GM18873 (cell line): Measurements from ENCODE around the gene SLC25A47.
A peak's percentile ranks its signal among the peaks of the same experiment; 100 is the strongest.
"Not testable (repeated sequence)": the region's sequence is repeated elsewhere in the genome, so short reads cannot be mapped to it uniquely, and the experiment has no call there.

Source experiments
- ATAC-seq: cut with Tn5 transposase; IDR thresholded peaks from one replicate; pipeline ENCODE4 v1.9.1; 2021; ENCODE audit warnings: mild to moderate bottlenecking, moderate library complexity, moderate number of reproducible peaks; ENCODE audit not compliant: unreplicated experiment, low FRiP score

SLC25A47 gene

GRCh38 chr14:100304825-100305323 lies 18.3 kb upstream of the SLC25A47 start:
- no peak for ATAC-seq

DNA sequence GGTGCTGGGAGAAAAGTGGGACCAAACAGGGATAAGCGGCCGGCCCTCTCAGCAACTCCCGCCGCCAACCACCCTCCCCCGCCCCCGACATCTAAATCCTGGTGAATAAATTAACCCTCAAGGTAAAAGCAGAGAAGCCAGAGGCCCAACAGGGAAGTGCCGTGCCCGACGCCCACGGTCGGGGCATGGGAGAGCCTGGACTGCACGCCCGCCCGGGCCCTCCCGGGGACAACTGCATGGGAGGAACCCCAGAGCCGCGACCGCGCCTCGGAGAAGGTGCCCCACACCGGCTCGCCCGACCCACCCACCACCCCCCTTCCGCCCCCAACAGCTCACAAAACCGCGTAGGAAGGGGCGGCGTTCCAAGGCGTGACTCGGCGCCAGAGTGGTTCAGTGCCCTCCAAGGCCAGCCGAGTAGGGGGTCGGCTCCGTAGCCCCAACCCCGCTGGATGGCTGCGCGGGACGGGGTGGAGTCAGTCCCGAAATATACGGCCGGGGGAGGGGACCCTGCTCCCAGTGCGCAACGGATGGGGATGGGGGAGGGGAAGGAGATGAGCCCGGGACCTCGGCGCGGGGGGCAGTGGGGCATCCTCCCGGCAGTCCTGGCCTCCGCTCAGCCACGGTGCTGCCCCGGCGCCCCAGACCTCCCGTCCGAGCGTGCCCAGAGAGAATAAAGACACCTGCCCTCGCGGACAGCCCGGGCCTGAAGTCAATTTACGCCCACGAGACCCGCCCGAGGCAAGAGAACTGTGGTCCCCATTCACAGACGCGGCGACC lies 17.6 kb upstream of the SLC25A47 start:
- no peak for ATAC-seq

- peak; percentile 74 for ATAC-seq
These were observed 16.8 kb upstream of the SLC25A47 start, which contains the start of gene SLC25A29 for GRCh38 chr14:100306101-100306997. Gene SLC25A29 (minus strand): TSS chr14:100306444. CDS start chr14:100306232, 212 bp downstream.

GRCh38 chr14:100306998-100307765 lies 16.0 kb upstream of the SLC25A47 start:
- no peak for ATAC-seq

- no peak for ATAC-seq
These were observed 15.2 kb upstream of the SLC25A47 start for GRCh38 chr14:100307766-100308426.

DNA sequence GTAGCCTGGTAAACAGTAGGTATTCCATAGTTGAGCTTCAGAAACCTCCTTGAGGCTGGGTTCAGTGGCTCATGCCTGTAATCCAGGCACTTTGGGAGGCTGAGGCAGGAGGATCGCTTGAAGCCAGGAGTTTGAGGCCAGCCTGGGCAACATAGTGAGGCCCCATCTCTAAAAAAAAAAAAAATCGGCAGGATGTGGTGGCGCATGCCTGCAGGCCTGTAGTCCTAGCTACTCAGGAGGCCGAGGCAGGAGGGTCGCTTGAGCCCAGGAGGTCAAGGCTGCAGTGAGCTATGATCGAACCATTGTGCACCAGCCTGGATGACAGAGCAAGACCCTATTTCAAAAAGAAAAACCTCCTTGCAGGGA lies 14.7 kb upstream of the SLC25A47 start:
- ATAC-seq: not testable (repeated sequence)

DNA sequence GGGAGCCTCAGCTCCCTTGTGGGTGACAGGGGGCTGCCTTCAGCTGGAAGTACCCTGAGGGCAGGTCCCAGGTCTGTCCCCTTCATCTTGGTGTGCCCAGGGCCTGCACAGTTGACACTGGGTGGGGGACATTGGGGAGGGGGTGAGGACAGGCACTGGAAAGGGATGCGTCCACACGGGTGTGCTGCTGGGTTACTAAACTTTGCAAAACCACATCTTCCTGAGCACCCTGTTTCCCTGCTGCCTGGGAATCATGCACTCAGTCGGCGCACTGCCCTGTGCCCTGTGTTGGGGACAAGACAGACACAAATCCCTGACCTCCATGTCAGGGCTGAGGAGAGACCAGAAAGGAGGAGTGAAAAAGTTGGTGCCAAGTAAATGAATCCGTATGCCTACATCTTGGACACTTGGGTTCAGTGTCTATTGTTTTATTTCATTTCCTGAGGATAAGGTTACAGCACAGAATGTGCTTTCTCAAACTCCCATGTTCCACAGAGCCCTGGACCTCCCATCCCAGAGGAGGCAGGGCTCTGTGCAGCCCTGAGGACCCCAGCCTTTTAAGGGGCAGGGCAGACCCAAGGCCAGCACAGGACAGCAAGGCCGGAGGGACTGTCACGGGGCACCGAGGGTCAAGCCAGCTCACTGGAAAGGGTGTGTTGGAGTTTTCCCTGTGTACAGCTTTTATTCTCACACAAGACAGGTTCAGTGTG lies 14.0 kb upstream of the SLC25A47 start:
- no peak for ATAC-seq

- ATAC-seq: not testable (repeated sequence)
These were observed 10.8 kb upstream of the SLC25A47 start for GRCh38 chr14:100312110-100312876.

- no peak for ATAC-seq
These were observed 10.2 kb upstream of the SLC25A47 start for GRCh38 chr14:100312877-100313400.

DNA sequence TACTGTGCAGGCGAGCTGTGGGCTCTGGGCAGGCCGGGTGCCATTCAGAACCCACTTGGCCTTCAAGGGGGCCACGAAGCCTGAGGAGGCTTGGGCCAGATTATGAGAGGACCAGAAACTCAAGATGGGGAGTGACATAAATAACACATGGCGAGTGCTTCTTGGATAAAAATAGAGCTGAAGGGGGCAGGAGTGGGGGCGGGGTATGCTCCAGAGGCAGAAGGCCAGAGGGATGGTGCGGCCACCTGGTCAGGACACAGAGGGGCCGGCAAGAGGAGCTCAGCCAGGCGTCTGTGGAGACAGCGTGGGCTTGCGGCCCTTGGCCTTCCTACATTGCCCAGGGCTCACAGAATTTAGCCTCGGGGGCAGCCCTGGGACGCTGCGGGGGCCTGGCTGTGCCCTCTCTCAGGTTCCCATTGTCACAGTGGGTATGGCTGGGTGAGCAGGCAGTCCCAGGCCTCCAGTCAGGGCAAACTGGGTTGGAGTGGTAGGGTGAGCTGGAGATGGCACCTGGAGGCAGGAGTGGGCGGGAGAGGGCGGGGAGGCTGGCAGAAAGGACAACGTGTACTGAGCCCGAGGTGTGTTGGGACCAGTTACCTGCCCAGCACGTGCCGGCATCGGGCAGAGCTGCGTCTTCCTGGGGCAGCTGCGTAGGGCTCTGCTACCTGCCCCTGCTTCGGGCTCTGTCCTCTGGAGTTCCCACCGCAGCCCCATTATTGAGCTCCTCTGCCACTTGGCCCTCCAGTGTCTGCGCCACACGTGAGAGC lies 9.5 kb upstream of the SLC25A47 start:
- ATAC-seq: no peak

GRCh38 chr14:100314724-100315123 lies 8.4 kb upstream of the SLC25A47 start:
- no peak for ATAC-seq

- ATAC-seq: no peak
These were observed 5.8 kb upstream of the SLC25A47 start for GRCh38 chr14:100317389-100317788.

- ATAC-seq: peak; percentile 51
These were observed 5.0 kb upstream of the SLC25A47 start for GRCh38 chr14:100317912-100318808.

DNA sequence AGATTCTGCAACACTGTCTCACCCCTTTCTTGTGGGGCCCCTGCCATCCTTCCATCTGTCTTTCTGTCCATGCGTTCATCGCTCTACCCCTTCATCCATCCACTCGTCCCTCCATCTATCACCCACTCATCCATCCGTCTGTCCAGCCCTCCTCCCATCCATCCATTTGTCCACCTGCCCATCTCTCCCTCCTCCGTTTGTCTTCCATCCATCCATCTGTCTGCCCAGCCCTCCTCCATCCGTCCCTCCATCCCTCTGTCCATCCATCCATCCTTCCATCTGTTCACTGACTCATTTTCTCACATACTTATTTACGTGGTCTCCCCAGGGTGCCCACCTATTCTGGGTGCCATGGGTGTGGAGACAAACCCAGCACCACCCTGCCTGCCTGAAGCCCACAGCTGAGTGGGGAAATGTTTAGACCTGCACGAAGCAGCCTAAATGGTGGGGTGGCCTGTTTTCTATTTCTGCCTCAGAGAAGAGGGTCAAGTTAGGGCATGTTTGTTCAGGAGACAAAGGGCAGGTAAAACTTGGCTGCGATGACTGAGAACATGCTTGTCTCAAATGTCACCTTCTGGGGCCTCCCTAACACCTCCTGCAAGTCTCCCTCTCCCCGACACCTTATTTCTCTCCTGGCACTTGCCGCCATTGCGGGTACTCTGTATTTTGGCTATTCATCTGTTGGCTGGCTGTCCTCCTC lies 2.8 kb upstream of the SLC25A47 start:
- no peak for ATAC-seq

- no peak for ATAC-seq
These were observed 1.5 kb upstream of the SLC25A47 start for GRCh38 chr14:100321473-100322137.
